K562 (cell line): ENCODE results near the gene FAAP100. TPM values are rescaled to one million over a fixed set of nuclear protein-coding genes. Genes with fewer than 3 reads are reported as not detected.

ENCODE experiments used
- ATF2 ChIP-seq: sonication (generic); formaldehyde crosslinking; IDR thresholded peaks from 2 replicates; pipeline ENCODE4 v1.8.1; 2022; ENCODE audit warnings: missing genetic modification reagents
- GTF2F1 ChIP-seq: IDR thresholded peaks from 2 replicates; pipeline ENCODE4 v1.6.1; 2011; ENCODE audit warnings: low read depth, low read length, improper control_type of control experiment
- MGA ChIP-seq: fragments of 450-650 bp; IDR thresholded peaks from 2 replicates; pipeline ENCODE4 v1.6.1; 2016; ENCODE audit warnings: mild to moderate bottlenecking, moderate library complexity
- PRPF4 ChIP-seq: fragments of 200-400 bp; formaldehyde crosslinking; IDR thresholded peaks from one replicate; pipeline ENCODE4 v1.6.1; 2017; ENCODE audit warnings: low read length, low read depth, mild to moderate bottlenecking; ENCODE audit not compliant: insufficient read depth, poor library complexity, severe bottlenecking
- ZNF224 ChIP-seq: sonication (generic); formaldehyde crosslinking; IDR thresholded peaks from 2 replicates; pipeline ENCODE4 v1.8.0; 2022; ENCODE audit warnings: mild to moderate bottlenecking, missing genetic modification reagents
- polyA plus RNA-seq, 8 experiments: library from polyadenylated mRNA; depleted of rRNA in 4 of 8; stranded (reverse) in 5 of 8; unstranded in 3 of 8; fragments of >200 nt; fragmentation: Nextera tagmentation in 2 of 8; fragmentation: Illumina TruSeq in 1 of 8; extraction: Ambion mirVana in 2 of 8; extraction: Trizol in 1 of 8; gene quantifications; 2 replicates each; pipeline versions ENCODE4 v1.2.1 to v1.2.3, GENCODE V29; 2011 to 2014; ENCODE audit warnings: inconsistent platforms in 1 of 8, missing spikeins in 1 of 8
- total RNA-seq, 7 experiments: library from RNA; depleted of rRNA in 6 of 7; stranded (reverse); fragments of >200 nt in 6 of 7; fragmentation: Illumina TruSeq in 2 of 7; extraction: Trizol in 2 of 7; gene quantifications; 2 replicates each; pipeline versions ENCODE4 v1.2.1 to v1.2.3, GENCODE V29; 2011 to 2021; ENCODE audit warnings: low replicate concordance in 1 of 7

The FAAP100 gene
- total and polyA plus RNA-seq, 9 of the 15 experiments (the other 6 are each of a cell fraction or from before 2014, with no cell fraction given): 0.31 to 51.2 (median 12.6) TPM

GRCh38 chr17:81511804-81512561 is 40.2 kb downstream of the FAAP100 start (continued):
- TF ChIP-seq MGA (peak; percentile 73; the same call in 1 of the 2 replicates), ZNF224 (CRISPR knock-in tag) (no peak), GTF2F1 (no peak), PRPF4 (peak; percentile 91), ATF2 (CRISPR knock-in tag) (peak; percentile 74)
